COR-L47 (cell line): ENCODE data around the gene KCNH1.
"Not testable (repeated sequence)": the region's sequence is repeated elsewhere in the genome, so short reads cannot be mapped to it uniquely, and the experiment has no call there.

Experiments
- DNase-seq: peaks from one replicate; lab custom pipeline; 2025; lab: John Stamatoyannopoulos, UW

Gene KCNH1

DNA sequence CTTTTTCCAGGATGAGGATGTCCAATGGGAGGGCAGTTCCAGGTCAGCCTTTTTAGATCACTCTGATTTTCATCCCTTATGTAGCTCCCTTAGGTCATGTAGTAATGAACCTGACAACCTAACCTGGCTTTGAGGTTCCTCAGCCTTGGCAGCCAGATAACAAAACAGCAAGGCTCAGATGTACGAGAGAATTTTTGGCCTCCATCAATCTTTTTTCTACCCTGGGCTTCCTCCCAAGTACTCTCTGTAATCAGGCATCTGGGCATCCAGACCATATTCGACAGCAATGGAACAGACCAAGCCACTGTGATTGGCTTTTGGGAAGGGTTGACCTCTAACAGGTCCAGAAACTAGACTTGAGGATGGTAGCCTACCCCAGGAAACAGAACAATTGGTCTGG lies 38.6 kb downstream of the KCNH1 start:
- DNase-seq = no peak

DNA sequence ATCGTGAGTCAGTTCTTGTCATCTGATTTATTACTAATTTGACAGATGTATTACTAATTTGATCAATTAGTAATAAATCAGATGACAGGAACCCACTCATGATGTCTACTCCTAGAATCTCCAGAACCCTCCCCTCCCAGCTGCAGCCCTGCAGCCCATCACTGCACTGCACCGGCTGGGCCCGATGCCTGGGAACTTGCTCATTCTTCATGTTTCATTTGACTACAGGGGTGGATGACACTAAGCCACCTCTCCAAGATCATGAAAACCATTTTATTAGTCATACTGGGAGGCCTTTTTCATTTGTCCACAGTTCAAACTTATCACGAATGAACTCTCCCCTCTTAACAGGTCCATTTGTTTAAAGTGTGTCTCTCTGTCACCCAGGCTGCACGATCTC lies 41.0 kb downstream of the KCNH1 start:
- no peak for DNase-seq

DNA sequence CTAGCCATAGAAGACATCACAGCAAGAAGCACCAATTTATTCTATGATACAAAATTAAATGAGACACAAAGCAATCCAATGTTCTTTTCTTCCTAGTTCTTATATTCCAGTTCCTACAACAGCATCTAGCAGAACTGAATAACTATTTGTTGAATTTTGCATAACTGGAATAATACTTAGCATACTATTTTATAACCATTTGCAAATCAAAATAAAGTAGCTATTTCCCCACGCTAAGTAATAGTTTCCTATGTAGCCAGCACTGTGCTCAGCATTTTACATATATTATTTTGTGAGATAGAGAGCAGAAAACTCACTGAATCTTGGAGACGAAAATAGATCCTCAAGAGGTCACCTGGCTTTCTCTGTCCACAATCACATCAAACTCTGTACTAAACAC lies 42.1 kb downstream of the KCNH1 start:
- no peak for DNase-seq

DNA sequence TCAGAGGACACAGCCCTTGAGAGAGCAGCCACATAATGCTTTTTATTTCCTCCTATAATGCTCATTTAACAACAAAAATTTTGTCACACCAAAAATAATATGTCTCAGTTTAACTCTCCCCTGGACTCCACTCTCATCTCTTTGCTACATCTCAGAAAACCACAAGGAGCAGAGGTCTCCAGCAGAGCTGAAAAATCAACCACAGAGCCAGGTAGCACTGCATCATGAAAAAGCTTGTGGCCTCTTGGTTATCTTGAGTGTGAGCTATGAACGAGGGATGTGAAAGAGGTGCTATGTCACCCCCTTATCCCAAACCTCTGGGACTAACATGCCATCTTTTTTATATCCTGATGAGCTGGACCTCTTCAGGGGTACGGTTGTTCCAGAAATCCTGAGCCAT lies 44.4 kb downstream of the KCNH1 start:
- no peak for DNase-seq

DNA sequence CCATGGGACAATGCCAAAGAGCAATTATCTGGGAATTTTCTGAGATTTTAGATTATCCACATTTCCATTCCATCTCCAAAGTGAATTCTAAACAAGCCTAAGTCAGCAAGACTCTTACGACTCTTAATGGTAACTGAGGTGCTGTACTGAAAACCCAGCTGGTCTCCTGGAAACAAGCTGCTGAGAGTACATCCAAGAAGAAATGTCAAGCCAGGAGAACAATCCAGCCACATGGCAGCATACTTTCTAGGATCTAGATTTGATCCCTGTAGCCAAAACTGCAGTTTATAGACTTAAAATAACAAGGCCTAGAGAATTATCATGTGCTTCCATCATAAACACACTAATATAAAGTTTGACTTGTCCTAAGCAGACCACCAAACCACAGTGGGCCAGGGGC lies 45.8 kb downstream of the KCNH1 start:
- no peak for DNase-seq

DNA sequence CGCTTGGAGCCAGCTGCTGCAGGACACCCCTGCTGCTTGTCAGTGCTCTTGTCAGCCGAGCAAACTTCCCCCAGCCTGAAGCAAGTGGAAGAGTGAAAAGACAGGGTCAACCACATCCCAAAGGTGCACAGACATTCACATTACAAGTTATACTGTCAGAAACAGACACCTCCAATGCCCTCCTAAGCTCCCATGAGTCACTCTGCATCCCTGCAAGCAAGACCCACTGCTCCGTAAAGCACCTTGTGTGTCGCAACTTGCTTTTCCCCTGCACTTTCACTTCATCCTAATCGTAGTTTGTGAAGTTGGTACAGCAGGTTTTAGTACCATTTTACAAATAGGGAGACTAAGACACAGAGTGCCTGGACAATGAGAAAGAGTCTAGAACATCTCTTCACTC lies 51.1 kb downstream of the KCNH1 start:
- no peak for DNase-seq

DNA sequence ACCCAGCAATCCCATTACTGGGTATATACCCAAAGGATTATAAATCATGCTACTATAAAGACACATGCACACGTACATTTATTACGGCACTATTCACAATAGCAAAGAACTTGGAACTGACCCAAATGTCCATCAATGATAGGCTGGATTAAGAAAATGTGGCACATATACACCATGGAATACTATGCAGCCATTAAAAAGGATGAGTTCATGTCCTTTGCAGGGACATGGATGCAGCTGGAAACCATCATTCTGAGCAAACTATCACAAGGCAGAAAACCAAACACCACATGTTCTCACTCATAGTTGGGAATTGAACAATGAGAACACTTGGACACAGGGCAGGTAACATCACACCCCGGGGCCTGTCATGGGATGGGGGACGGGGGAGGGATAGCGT lies 52.5 kb downstream of the KCNH1 start:
- DNase-seq = not testable (repeated sequence)

DNA sequence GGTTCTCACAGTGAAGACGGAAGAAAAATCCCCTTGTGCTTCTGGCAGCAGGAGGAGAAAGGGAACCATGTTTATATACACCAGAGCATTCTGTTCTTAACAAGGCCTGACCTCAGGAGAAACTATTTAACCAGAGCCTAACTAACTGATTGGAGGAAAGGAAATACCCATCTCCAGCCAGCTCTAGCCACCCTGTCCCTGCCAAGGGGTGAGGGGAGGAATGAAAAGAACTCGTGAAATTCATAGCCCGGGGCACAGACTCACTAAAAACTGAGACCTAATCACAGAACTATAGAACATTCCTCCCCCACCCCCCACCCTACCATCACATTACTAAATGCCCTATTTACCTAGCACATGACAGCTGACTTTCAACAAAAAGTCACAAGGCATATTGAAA lies 65.0 kb downstream of the KCNH1 start:
- no peak for DNase-seq

DNA sequence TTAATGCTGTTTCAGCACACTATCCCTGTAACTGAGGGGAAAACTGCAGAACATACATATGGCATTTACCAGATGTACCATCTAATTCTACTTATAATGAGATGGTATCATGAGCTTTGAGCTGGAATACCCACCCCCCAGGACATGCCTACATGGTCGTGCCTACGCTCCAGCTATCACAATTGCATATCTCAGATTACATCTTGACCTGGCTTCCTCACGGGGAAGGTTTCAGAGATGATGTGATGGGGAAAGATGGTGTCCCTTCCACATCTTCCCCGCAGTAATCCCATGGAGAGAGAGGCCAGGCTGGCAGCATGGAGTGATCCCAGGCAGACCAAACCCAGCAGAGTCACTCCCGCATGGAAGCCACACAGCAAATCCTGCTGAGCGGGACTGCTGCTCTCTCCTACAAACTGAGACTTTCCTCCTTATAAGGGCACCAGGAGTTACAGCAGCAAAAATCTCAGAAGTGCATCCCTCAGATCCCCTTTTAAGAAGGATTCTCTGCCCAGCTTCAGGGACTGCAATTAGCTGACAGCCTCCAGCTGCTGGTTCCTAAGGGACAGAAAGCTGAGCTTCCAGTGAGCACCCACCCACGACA lies 67.1 kb downstream of the KCNH1 start:
- no peak for DNase-seq

DNA sequence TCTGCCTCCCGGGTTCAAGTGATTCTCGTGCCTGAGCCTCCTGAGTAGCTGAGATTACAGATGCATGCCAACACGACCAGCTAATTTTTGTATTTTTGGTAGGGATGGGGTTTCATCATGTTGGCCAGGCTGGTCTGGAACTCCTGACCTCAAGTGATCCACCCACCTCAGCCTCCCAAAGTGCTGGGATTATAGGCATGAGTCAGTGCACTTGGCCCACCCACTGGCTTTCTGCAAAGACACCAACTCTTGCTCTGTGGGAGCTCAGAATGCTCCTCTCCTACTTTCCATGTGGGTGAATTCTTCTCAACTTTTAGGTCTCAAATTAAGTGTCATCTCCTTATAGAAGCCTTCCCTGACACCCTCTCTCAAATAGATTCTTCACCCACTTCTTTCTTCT lies 92.1 kb downstream of the KCNH1 start:
- DNase-seq = not testable (repeated sequence)

DNA sequence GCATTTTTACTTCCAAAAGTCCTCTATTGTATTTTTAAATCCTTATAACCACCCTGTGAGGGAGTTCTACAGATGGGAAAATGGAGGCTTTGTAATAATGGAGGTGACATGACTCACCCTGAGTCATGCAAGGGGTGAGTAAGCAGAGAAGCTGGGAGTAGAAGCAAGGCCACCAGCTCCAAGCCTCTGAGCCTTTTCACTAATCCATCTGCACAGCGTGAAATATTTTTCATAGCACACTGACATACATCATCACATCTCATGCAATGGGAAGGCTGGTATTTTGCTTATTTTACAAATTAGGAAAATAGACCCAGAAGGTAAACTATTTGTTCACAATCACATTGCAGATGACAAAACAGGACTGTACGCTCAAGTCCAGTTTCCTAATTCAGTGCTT lies 96.9 kb downstream of the KCNH1 start:
- no peak for DNase-seq

DNA sequence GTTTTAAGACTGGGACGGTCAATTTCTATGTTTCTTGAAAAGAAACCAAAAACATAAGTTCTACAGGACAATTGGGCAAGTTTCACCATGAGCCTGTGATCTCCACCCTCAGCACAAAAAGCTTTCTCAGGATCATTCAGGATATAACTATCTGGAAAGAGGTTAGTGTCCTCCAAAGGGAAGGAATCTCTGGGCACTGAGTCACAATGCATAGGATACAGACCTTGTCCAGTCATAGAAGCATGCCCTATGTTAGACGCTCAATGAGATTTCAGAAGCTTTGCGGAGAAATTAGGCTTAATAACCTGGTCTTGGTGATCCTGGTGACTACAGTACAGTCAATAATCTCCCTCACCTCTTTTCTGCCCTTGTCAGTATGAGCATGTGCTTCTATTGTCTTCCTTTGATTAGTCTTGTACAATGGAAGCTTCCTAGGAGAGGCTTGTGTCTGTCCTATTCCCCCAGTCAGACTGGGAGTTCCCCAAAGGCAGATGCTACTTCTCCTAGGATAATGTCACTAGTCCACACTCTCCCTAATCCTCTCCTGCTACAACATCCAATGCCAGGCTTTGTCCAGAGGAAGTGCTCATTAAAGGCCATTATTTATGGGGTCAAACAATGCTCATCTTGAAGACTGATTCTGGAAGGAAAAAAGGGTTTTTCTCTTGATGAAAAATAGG lies 97.4 kb downstream of the KCNH1 start:
- DNase-seq = no peak

DNA sequence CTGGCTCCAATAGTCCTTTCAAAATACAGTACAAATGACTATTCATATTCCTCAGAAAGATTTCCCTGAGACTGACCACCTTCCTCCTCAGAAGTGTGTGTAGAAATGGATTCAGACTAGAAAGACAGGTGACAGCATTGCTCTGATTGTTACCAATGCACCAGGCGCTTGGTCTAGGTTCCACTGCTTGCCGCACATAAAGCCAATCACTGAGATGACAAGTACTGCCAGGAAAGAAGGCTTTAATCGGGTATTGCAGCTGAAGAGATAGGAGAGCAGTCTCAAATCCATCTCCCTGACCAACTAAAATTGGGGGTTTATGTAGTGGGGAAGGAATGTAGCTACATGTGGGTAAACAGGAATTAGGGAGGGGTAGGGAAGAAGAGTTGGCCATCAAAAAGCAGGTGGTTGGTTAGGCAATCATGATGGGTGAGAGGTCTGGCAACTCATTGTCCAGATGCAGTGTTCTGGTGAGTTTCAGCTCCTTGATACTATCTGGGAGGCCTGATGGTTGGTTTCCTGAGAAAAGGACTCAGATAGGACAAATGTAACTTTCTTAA lies 98.0 kb downstream of the KCNH1 start:
- no peak for DNase-seq

DNA sequence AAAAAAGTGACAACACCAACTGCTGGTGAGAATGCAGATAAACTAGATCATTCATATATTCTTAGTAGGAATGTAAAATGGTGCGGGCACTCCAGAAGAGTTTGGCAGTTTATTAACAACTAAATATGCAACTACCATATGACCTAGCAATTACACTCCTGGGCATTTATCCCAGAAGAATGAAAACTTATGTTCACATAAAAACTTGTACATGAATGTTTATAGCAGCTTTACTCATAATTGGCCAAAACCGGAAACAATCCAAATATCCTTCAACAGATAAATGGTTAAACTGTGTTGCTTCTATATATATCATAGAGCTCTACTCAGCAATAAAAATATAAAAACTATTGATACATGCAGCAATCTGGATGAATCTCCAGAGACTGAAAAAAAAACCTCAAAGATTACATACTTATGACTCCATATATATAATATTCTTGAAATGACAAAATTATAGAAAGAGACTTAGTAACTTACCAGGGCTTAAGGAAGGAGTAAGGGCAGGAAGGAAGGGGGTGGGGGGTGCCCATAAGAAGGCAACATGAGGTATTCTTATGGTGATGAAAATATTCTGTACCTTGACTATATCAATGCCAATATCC lies 99.9 kb downstream of the KCNH1 start:
- DNase-seq = no peak

DNA sequence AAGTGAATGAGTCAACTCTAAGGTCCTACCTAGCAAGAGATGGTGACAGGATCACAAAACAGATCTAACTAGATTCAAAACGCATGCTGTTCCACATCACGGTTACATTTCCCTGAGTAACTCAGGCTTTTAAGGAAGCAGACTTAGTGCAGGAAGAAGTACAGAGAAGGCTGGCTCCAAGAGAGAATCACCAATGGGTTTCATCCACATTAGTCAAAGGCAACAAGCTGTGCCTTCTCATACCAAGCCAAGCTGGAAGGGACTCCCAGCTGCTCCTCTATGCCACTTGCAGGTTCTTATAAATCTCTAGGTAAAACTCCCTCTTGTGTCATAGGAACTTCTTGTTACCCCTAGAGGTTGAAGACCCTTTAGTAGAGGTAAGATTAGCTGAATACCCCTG lies 109.0 kb downstream of the KCNH1 start:
- no peak for DNase-seq

DNA sequence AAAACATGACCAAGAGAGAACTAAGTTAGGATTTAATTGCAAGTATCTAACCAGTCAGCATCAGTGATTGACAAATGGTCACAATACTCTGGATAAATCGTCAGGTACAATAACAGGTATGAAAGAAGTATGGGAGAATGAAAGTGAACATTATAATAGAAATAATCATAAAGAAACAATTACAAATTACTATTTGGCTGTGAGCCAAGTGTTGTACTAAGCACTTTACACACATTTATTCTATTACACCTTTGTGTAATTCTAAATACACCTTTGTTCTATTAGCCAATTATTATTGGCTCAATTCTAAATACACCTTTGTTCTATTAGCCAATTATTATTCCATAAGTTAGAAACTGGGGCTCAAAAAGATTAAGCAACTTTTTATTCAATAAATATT lies 114.7 kb downstream of the KCNH1 start:
- no peak for DNase-seq

DNA sequence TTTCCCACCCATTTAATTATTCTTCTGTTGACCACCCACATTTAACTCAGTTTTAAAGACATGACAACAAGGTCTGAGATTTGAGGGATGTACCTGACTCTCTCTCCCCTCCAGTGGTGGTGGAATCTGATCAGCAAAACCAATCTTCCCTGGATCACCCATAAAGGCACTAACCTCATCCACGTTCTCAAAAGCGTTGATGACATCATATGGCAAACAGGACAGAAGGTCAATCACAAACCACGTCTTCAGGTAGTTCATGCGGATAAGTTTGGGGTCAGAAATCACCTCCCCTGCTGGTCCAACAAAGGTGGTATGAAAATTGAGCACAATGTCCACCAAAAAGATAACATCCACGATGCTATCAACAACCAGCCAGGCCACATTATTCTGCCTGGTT lies 115.3 kb downstream of the KCNH1 start:
- no peak for DNase-seq

DNA sequence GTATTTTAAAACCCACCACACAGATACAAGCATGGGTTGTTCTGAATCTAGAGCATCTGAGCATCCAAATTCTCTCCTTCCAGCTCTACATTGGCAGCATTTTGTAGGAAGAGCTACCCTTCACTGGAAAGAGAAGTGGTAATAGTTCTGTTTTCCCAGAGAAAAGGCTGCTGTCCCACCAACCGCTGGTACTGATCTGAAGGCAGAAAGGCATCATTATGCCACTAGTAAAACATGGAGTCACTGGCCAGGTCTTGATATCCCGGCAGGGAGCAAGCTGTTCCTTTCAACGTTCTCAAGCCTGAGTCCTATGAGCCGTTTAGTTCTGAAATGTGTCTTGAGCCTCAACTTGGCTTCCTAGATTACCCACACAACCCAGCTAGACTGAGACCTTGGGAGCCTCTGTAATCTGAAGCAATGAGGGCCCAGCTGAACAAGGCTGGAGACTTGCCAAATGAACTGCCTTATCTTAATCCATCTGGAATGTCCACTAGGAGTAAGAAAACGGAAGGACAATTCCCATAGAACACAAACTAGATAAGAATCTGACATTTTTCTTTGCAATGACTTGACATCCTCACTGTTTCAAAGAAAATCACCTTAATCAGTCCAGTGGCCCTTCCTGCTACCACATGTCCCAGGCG lies 116.8 kb downstream of the KCNH1 start:
- DNase-seq = no peak

DNA sequence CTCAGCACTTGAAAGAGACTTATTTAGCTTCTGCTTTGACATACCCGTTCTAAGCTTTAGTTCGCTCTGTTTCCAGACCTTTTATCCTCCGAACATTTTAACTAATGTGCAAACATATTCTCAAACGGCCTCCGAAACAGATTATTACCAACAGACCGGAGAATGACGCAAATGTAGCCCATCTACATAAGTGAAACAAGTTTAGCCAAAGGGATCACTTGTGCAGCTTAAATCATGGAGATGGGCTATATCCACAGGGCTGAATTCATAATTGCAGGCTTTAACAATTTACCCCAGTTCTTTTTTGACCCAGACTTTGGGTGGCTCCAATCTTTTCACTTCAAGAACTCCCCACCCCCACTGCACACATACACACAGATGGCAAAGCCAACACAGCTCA lies 119.7 kb downstream of the KCNH1 start:
- DNase-seq = no peak

DNA sequence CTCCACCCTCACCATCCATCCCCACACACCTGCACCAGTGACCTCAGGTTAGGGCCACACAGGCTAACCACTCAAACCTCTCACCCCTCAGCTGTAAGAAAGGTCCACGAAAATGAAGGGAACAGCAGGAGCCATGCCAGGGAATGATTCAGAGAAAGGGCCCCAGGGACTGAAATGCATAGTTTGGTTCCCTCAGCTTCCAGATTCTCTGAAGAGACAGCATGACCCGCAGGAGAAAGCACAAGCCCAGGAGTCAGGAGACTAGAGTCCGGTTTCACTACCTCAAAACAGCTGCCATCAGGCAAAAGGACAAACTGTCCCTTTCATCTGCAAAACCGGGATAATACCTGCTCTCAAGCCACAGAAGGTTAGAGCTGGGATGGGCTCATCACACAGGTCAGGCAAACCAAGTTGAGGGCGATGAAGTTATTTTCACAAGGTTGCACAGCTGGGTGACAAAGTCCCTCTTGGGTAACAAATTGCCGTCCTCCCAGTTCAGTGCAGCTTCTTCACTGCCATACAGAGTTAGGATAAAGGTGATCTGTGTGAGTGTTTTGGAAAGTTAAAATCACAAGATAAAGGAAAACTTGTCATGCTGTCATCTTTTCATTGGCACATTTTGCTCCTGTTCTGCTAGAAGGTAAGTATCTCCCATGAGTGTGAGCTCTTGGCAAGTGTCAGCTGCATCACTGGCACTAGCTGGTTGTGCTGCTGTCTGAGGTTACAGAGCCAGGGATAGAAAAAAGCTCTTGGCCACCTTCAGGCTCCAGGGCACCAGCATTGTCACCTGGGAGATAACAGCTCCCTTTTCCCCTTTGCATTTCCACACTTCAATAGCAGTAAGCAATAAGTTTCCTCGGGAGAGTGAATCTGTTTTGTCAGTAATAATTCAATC lies 120.4 kb downstream of the KCNH1 start:
- DNase-seq = no peak

DNA sequence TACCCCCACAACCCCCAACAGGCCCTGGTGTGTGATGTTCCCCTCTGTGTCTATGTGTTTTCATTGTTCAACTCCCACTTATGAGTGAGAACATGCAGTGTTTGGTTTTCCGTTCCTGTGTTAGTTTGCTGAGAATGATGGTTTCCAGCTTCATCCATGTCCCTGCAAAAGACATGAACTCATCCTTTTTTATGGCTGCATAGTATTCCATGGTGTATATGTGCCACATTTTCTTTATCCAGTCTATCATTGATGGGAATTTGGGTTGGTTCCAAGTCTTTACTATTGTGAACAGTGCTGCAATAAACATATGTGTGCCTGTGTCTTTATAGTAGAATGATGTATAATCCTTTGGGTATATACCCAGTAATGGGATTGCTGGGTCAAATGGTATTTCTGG lies 122.8 kb downstream of the KCNH1 start:
- not testable (repeated sequence) for DNase-seq

DNA sequence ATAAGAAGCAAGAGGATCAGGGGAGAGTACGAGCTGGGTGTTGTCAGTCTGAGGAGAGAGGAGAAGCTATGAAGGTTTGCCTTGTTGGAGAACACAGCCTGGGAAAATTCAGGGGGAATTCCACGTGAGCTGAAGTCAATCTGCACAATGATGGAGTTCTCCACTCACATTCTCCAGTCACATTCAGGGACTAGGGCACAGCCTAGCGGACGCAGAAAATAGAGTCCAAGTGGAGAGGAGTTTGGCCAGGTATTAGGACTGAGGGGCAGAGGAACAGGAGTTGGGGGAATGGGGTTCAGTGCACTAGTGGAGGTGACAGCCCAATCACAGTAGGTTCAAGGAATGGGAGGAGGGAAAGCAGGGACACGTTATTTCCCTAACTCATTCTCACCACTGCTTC lies 124.0 kb downstream of the KCNH1 start:
- no peak for DNase-seq
